SK-N-SH (cell line): ENCODE measurements around the gene HOMER2. TPM values are rescaled to one million over a fixed set of nuclear protein-coding genes. Genes with fewer than 3 reads are reported as not detected.

ENCODE experiments used
- CTCF ChIA-PET: fragments of 300-600, 350-600 bp; formaldehyde crosslinking; extraction: SDS; loops from one replicate; lab custom pipeline; 2021; lab: Yijun Ruan, JAX
- POLR2A ChIA-PET: fragments of 350-600 bp; sonication (Branson Sonifier 250); formaldehyde crosslinking; extraction: SDS; loops from one replicate; lab custom pipeline; 2020; ENCODE audit warnings: antibody characterized with exemption, inconsistent platforms; lab: Yijun Ruan, JAX
- DNase-seq: peaks from one replicate; pipeline ENCODE4 v3.0.0; 2012
- H2AFZ ChIP-seq: fragments of 200-600 bp; sonication (generic); 2 replicates; pipeline ENCODE4 v1.8.1; 2016; ENCODE audit warnings: antibody characterized with exemption, mild to moderate bottlenecking, low read depth
- H3F3A ChIP-seq: fragments of 200-600 bp; sonication (generic); replicated peaks from 2 replicates; pipeline ENCODE3; 2016; ENCODE audit warnings: antibody characterized with exemption, mild to moderate bottlenecking; ENCODE audit not compliant: insufficient read depth
- H3K27ac ChIP-seq, 2 experiments: fragments of 200-500 bp in 1 of 2; fragments of 200-600 bp in 1 of 2; sonication (Bioruptor generic) in 1 of 2; sonication (generic), shearing (Covaris generic) in 1 of 2; 2 replicates each; pipeline versions ENCODE4 v1.5.1 to v1.6.1; 2014 to 2016; ENCODE audit warnings: low read depth in 2 of 2, inconsistent platforms in 1 of 2, low read length in 1 of 2, mild to moderate bottlenecking in 1 of 2, mixed read lengths in 1 of 2
- H3K27me3 ChIP-seq: fragments of 200-600 bp; sonication (generic), shearing (Covaris generic); 2 replicates; pipeline ENCODE4 v1.6.1; 2016; ENCODE audit warnings: mixed run types; ENCODE audit not compliant: insufficient read depth
- H3K36me3 ChIP-seq, 2 experiments: fragments of 200-500 bp in 1 of 2; fragments of 200-600 bp in 1 of 2; sonication (Bioruptor generic) in 1 of 2; sonication (generic) in 1 of 2; replicated peaks in 1 of 2; 2 replicates each; pipeline versions ENCODE3 to v1.5.1; 2014 to 2016; ENCODE audit warnings: low read length in 1 of 2, mild to moderate bottlenecking in 1 of 2; ENCODE audit not compliant: insufficient read depth in 2 of 2, control insufficient read depth in 1 of 2
- H3K4me1 ChIP-seq, 2 experiments: fragments of 200-500 bp in 1 of 2; fragments of 200-600 bp in 1 of 2; sonication (Bioruptor generic) in 1 of 2; sonication (generic), shearing (Covaris generic) in 1 of 2; 2 replicates each; pipeline versions ENCODE4 v1.5.1 to v1.6.1; 2014 to 2016; ENCODE audit warnings: low read depth in 1 of 2, low read length in 1 of 2, mixed run types in 1 of 2; ENCODE audit not compliant: insufficient read depth in 2 of 2, control insufficient read depth in 1 of 2
- H3K4me2 ChIP-seq: fragments of 200-600 bp; sonication (generic), shearing (Covaris generic); 2 replicates; pipeline ENCODE4 v1.6.1; 2017; ENCODE audit warnings: mixed run types
- H3K4me3 ChIP-seq, 2 experiments: fragments of 200-500 bp in 1 of 2; fragments of 200-600 bp in 1 of 2; sonication (Bioruptor generic) in 1 of 2; sonication (generic), shearing (Covaris generic) in 1 of 2; 2 replicates each; pipeline versions ENCODE4 v1.5.1 to v1.8.1; 2014 to 2016; ENCODE audit warnings: low read depth in 2 of 2, inconsistent platforms in 1 of 2, low read length in 1 of 2, mild to moderate bottlenecking in 1 of 2, mixed read lengths in 1 of 2, moderate library complexity in 1 of 2
- H3K79me2 ChIP-seq: fragments of 200-600 bp; sonication (generic); 2 replicates; pipeline ENCODE4 v1.8.1; 2017; ENCODE audit warnings: mild to moderate bottlenecking; ENCODE audit not compliant: insufficient read depth
- H3K9ac ChIP-seq: fragments of 200-600 bp; sonication (generic); 2 replicates; pipeline ENCODE4 v1.6.1; 2017; ENCODE audit warnings: mixed run types
- H3K9me2 ChIP-seq: fragments of 200-600 bp; sonication (generic); 2 replicates; pipeline ENCODE4 v1.6.1; 2017; ENCODE audit warnings: mixed run types
- H3K9me3 ChIP-seq: fragments of 200-600 bp; sonication (generic); 2 replicates; pipeline ENCODE4 v1.6.1; 2017; ENCODE audit warnings: mixed run types, mild to moderate bottlenecking, moderate library complexity
- H4K20me1 ChIP-seq: fragments of 200-600 bp; sonication (generic); 2 replicates; pipeline ENCODE4 v1.6.1; 2017; ENCODE audit warnings: mild to moderate bottlenecking, mixed run types; ENCODE audit not compliant: insufficient read depth
- CHD2 ChIP-seq: fragments of 150-350 bp; IDR thresholded peaks from 2 replicates; pipeline ENCODE4 v1.6.1; 2018; ENCODE audit warnings: low read length; ENCODE audit not compliant: partially characterized antibody
- EP300 ChIP-seq, 2 experiments: IDR thresholded peaks; 2 replicates each; pipeline versions ENCODE4 v1.4.0 to v1.6.1; 2012; ENCODE audit warnings: borderline replicate concordance in 1 of 2, low read depth in 1 of 2, low read length in 1 of 2
- EZH2phosphoT487 ChIP-seq: fragments of 200-600 bp; sonication (generic); IDR thresholded peaks from 2 replicates; pipeline ENCODE4 v1.6.1; 2017; ENCODE audit warnings: low read depth, mixed run types, mild to moderate bottlenecking, antibody characterized with exemption, moderate library complexity, borderline replicate concordance
- FOSL2 ChIP-seq: IDR thresholded peaks from 2 replicates; pipeline ENCODE4 v1.4.0; 2012; ENCODE audit warnings: low read depth, mild to moderate bottlenecking, moderate library complexity, borderline replicate concordance
- FOXJ3 ChIP-seq: sonication (generic); formaldehyde crosslinking; IDR thresholded peaks from 2 replicates; pipeline ENCODE4 v1.5.1; 2020; ENCODE audit warnings: mild to moderate bottlenecking, missing genetic modification reagents
- FOXM1 ChIP-seq: IDR thresholded peaks from 2 replicates; pipeline ENCODE4 v1.4.0; 2012; ENCODE audit warnings: low read depth, mild to moderate bottlenecking
- GABPA ChIP-seq: IDR thresholded peaks from 2 replicates; pipeline ENCODE4 v1.4.0; 2012; ENCODE audit warnings: low read depth, mild to moderate bottlenecking
- GATA2 ChIP-seq: sonication (generic); formaldehyde crosslinking; IDR thresholded peaks from 2 replicates; pipeline ENCODE4 v1.5.0; 2020; ENCODE audit warnings: mild to moderate bottlenecking, missing genetic modification reagents
- JUND ChIP-seq: IDR thresholded peaks from 2 replicates; pipeline ENCODE4 v1.4.0; 2012
- MXI1 ChIP-seq: IDR thresholded peaks from 2 replicates; pipeline ENCODE4 v1.6.1; 2012; ENCODE audit warnings: mild to moderate bottlenecking, low read depth, low read length, improper control_type of control experiment
- NFIC ChIP-seq: IDR thresholded peaks from 2 replicates; pipeline ENCODE4 v1.4.0; 2012; ENCODE audit warnings: borderline replicate concordance
- PBX3 ChIP-seq: IDR thresholded peaks from 2 replicates; pipeline ENCODE4; 2012
- RCOR1 ChIP-seq: fragments of 150-350 bp; IDR thresholded peaks from 2 replicates; pipeline ENCODE4 v1.6.1; 2017; ENCODE audit warnings: antibody characterized with exemption, low read length
- SMC3 ChIP-seq: IDR thresholded peaks from 2 replicates; pipeline ENCODE4 v1.6.1; 2012; ENCODE audit warnings: low read depth, low read length, improper control_type of control experiment
- TAF1 ChIP-seq: IDR thresholded peaks from 2 replicates; pipeline ENCODE4 v1.6.1; 2012; ENCODE audit warnings: low read depth, mild to moderate bottlenecking, low read length, moderate library complexity, borderline replicate concordance
- YY1 ChIP-seq: IDR thresholded peaks from 2 replicates; pipeline ENCODE4 v1.4.0; 2012; ENCODE audit warnings: low read depth, mild to moderate bottlenecking
- WGBS: methylation state at CpG from one replicate; pipeline ENCODE4 v1.1.6; 2017; ENCODE audit warnings: low lambda C conversion rate; 5-methylcytosine and 5-hydroxymethylcytosine counted together
- polyA plus RNA-seq, 3 experiments: library from polyadenylated mRNA; depleted of rRNA; stranded (reverse); fragments of >200 nt; gene quantifications; 2 replicates each; pipeline ENCODE4 v1.2.3, GENCODE V29; 2012
- TF ChIP-seq, protein P1 (sequence below): fragments of 150-350 bp; IDR thresholded peaks from 2 replicates; pipeline ENCODE4 v1.6.1; 2017; ENCODE audit warnings: antibody characterized with exemption, low read length, low read depth, borderline replicate concordance
- TF ChIP-seq, protein P2 (sequence below): fragments of 150-350 bp; IDR thresholded peaks from 2 replicates; pipeline ENCODE4 v1.6.1; 2016; ENCODE audit warnings: mild to moderate bottlenecking, low read depth, low read length
- TF ChIP-seq, protein P3 (sequence below): IDR thresholded peaks from 2 replicates; pipeline ENCODE4 v1.4.0; 2012; ENCODE audit warnings: low read depth, borderline replicate concordance

The HOMER2 gene
- polyA plus RNA-seq, 1 of the 3 experiments (the other 2 are of a cell fraction): 7.3 TPM

GRCh38 chr15:82995938-82996337 is 43.4 kb upstream of the HOMER2 start:
- 77% methylated on average over 3 of the region's 3 CpGs for WGBS
- Histone ChIP-seq H3K79me2 (no peaks in the 10 kb centered on the region), H3F3A (peaks cover 6% of the 10 kb centered on the region), H3K27ac (no peak overlapping the region), H3K4me2 (no peak overlapping the region), H3K4me1 (peaks cover 0 to 8% of the 10 kb centered on the region in 2 experiments; a peak in 1 of 4 replicates), H3K9me2 (no peaks in the 10 kb centered on the region), H3K36me3 (peaks cover under 1 to 5% of the 10 kb centered on the region in 2 experiments), H4K20me1 (no peaks in the 10 kb centered on the region), H3K9ac (no peak overlapping the region), H3K27me3 (no peaks in the 10 kb centered on the region), H2AFZ (no peak overlapping the region), H3K9me3 (no peaks in the 10 kb centered on the region), H3K4me3 (no peak overlapping the region)
- TF ChIP-seq, protein P1, sequence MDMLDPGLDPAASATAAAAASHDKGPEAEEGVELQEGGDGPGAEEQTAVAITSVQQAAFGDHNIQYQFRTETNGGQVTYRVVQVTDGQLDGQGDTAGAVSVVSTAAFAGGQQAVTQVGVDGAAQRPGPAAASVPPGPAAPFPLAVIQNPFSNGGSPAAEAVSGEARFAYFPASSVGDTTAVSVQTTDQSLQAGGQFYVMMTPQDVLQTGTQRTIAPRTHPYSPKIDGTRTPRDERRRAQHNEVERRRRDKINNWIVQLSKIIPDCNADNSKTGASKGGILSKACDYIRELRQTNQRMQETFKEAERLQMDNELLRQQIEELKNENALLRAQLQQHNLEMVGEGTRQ: no peak
- TF ChIP-seq GABPA (no peak), PBX3 (no peak), FOSL2 (no peak), YY1 (no peak), JUND (no peak), MXI1 (no peak), NFIC (no peak), TAF1 (no peak)
- TF ChIP-seq, protein P2, sequence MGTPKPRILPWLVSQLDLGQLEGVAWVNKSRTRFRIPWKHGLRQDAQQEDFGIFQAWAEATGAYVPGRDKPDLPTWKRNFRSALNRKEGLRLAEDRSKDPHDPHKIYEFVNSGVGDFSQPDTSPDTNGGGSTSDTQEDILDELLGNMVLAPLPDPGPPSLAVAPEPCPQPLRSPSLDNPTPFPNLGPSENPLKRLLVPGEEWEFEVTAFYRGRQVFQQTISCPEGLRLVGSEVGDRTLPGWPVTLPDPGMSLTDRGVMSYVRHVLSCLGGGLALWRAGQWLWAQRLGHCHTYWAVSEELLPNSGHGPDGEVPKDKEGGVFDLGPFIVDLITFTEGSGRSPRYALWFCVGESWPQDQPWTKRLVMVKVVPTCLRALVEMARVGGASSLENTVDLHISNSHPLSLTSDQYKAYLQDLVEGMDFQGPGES: no peak
- no peak for DNase-seq
- ChIA-PET POLR2A (interaction anchor here (1.8 kb wide), 1 partner anchor 455 kb away, joined by 7 read pairs; the partner anchor contains the start of gene RPS17), CTCF (interaction anchor here (1.0 to 1.8 kb wide), 4 partner anchors 15 to 146 kb away, joined by 3 to 10 read pairs (median 4); partner anchors contain the start of gene C15orf40)

- Histone ChIP-seq H3K27ac (no peak overlapping the region), H4K20me1 (no peaks in the 10 kb centered on the region)
- 70% methylated on average over 2 of the region's 2 CpGs for WGBS
- no peak for TF ChIP-seq CHD2
- no peak for TF ChIP-seq YY1
- no peak for TF ChIP-seq EZH2phosphoT487
- TF ChIP-seq FOXM1: no peak
- TF ChIP-seq JUND: no peak
- TF ChIP-seq GATA2 (CRISPR knock-in tag): no peak
- no peak for TF ChIP-seq EP300 (IDR thresholded peaks at IDR 0.05; ENCODE audit: borderline replicate concordance in 1 of 2, low read depth in 1 of 2, low read length in 1 of 2)
- TF ChIP-seq RCOR1: no peak
- no peak for TF ChIP-seq SMC3
- no peak for TF ChIP-seq MXI1
- TF ChIP-seq, protein P2: no peak
- TF ChIP-seq NFIC: no peak
- no peak for TF ChIP-seq FOXJ3
- TF ChIP-seq, protein P3, sequence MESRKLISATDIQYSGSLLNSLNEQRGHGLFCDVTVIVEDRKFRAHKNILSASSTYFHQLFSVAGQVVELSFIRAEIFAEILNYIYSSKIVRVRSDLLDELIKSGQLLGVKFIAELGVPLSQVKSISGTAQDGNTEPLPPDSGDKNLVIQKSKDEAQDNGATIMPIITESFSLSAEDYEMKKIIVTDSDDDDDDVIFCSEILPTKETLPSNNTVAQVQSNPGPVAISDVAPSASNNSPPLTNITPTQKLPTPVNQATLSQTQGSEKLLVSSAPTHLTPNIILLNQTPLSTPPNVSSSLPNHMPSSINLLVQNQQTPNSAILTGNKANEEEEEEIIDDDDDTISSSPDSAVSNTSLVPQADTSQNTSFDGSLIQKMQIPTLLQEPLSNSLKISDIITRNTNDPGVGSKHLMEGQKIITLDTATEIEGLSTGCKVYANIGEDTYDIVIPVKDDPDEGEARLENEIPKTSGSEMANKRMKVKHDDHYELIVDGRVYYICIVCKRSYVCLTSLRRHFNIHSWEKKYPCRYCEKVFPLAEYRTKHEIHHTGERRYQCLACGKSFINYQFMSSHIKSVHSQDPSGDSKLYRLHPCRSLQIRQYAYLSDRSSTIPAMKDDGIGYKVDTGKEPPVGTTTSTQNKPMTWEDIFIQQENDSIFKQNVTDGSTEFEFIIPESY: no peak
- no peak for TF ChIP-seq PBX3
Measured at GRCh38 chr15:82995076-82995475, 42.6 kb upstream of the HOMER2 start.

More at GRCh38 chr15:82995076-82995475, 42.6 kb upstream of the HOMER2 start:
- H3F3A ChIP-seq: peaks cover 10% of the 10 kb centered on the region
- no peak overlapping the region for H3K4me3 ChIP-seq
- no peak overlapping the region for H2AFZ ChIP-seq
- no peaks in the 10 kb centered on the region for H3K79me2 ChIP-seq
- POLR2A ChIA-PET: interaction anchor here (1.8 kb wide), 1 partner anchor 455 kb away, joined by 7 read pairs; the partner anchor contains the start of gene RPS17
- H3K9ac ChIP-seq: no peak overlapping the region
- H3K27me3 ChIP-seq: no peaks in the 10 kb centered on the region
- CTCF ChIA-PET: interaction anchor here (0.8 to 1.8 kb wide), 3 partner anchors 16 to 146 kb away, joined by 3 to 10 read pairs (median 4); partner anchors contain the start of gene C15orf40
- peaks cover 6 to 10% of the 10 kb centered on the region in 2 experiments for H3K36me3 ChIP-seq
- no peaks in the 10 kb centered on the region for H3K9me3 ChIP-seq
- H3K4me2 ChIP-seq: no peak overlapping the region
- H3K4me1 ChIP-seq: peaks cover 0 to 5% of the 10 kb centered on the region in 2 experiments; a peak in 1 of 4 replicates
- no peak for DNase-seq
- no peaks in the 10 kb centered on the region for H3K9me2 ChIP-seq
